IPS DF 4.7 (cell line): Measurements from ENCODE around the gene FHOD3.
"Not testable (repeated sequence)": the region's sequence is repeated elsewhere in the genome, so short reads cannot be mapped to it uniquely, and the experiment has no call there.

Experiments
- DNase-seq: peaks from one replicate; pipeline ENCODE4 v3.0.0-alpha.2; 2013; ENCODE audit warnings: low spot score; ENCODE audit errors: extremely low read depth

Gene FHOD3

DNA sequence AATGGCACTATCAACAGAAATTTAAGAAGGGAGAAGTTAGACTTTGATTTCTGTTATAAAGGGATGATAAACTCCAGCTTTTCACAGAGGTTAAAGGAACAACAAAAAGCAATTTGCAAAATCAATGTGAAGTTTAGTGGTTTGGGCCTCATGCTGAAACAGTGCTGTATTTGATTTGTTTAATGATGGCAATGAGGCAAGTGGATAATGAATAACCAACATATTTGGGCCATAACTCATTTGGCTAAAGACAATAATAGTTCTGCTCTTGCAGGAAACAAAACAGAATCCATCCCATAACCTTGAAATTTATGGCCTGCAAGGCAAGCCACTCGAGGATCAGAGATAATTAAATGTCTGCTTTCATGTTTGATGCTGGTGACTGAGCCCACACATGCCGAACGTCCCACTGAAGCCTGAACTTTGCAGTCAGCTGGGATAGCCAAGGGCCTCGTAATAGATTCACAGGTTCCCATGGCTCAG lies 474.8 kb downstream of the FHOD3 start:
- no peak for DNase-seq

DNA sequence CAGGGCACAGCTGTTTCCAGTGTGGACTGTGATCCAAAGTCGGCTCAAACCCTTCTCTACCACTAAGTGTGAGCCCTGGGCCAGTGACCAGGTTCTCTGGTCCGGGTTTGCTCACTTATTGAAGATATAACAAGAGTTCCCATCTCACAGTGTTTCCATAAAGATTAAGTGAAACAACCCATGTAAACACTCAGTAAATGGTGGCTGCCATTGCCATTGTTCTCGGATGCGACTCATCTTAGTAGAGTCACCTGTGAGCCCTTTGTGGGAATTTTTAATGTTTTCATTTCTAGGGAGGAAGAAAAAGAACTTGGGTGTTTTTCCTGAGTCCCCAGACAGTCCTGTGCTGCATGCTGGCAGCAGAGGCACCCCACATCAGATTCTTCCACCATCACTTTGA lies 477.9 kb downstream of the FHOD3 start:
- DNase-seq: no peak

DNA sequence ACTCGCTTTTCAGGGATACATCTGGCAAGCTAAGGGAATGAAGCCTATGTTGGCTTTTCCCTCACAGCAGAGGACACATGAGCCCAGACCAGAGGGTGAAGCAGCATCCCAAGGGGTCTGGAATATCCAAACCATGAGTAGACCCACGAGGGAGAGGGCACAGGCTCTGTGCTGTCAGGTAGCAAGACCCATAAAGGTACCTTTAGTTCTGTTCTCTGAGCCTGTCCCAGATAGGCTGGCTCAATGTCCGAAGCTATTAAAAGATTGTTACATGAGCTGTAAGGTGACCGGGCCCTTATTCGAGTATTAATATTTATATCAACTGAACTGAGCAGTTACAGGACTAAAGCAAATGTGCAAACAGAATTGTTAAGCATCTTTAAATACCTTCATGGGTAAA lies 479.1 kb downstream of the FHOD3 start:
- no peak for DNase-seq

DNA sequence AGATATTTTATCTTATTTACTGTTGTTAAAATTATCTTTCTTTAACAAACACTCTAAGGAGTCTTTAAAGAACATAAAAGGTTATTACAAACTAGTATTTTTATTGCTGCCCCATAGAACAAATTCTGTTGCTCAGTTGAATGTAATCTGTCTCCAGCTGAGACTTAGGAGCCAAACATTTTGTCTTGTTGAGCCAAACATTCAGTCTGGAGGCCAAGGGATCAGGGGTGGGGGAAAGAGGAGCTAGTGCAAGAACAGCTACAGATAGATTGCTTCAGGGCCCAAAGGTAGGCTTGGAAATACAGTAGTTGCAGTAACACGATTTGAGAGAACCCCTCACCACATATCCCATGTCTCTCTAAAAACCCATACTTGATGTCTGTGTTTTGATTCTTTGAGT lies 480.1 kb downstream of the FHOD3 start:
- DNase-seq: no peak

DNA sequence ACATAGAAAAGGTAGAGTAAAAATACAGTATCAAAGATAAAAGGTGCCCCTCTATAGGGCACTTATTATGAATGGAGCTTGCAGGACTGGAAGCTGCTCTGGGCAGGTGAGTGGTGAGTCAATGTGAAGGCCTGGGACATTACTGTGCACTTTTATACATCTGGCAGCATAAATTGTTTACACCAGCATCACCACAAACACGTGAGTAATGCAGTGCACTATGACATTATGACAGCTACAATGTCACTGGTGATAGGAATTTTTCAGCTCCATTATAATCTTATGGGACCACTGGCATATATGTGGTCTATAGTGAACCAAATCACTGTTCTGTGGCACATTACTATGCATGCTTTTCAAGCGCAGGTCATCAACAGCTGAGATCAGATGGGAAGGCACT lies 483.2 kb downstream of the FHOD3 start:
- DNase-seq: no peak

DNA sequence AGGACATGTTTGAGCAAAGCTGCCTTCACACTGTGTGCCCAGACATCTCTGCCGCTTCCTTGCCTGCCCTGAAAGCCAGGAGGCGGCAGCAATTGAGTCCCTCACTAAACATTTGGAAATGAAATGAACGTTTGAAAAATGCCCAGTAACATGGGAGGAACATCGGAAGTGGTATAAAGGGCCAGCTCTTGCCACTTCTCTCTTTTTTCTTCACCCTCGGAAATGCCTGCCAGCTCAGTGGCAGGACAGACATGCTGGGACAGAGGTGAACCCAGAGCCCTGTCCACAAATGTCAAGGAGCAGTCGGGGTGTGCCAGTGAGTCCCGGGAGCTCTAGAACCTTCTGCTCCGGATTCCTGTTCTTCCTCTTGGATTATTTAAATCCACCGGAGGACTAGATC lies 485.2 kb downstream of the FHOD3 start:
- no peak for DNase-seq

DNA sequence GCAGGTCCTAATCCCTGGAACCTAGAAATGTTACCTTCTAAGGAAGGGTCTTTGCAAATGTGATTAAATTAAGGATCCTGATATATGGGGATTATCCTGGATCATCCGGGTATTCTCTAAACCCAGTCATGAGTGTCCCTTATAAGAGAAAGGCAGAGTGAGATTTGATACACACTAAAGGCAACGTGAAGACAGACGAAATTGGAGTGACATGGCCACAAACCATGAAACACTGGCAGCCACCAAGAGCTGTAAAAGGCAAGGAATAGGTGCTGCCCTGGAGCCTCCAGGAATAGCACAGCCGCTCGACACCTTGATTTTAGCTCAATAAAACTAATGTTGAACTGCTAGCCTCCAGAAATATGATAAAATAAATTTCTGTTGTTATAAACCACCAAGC lies 486.3 kb downstream of the FHOD3 start:
- no peak for DNase-seq

DNA sequence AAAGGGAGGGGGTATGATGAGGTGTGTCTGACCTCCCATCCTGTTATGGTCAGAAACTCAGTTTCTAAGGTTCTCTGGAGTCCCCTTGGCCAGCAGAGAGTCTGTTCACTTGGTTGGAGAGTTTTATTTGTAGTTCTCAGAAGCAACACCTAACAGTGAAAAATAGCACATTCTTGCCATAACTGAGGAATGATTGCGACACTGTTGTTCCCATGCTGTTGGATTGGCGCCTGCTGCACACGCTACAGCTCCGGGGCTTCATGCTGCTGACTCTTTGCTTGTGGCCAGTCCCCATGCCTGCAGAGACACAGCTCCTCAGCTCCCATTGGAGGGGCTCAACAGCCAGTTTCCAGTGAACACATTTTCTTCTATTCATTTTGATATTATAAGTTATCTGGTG lies 489.2 kb downstream of the FHOD3 start:
- DNase-seq: no peak

DNA sequence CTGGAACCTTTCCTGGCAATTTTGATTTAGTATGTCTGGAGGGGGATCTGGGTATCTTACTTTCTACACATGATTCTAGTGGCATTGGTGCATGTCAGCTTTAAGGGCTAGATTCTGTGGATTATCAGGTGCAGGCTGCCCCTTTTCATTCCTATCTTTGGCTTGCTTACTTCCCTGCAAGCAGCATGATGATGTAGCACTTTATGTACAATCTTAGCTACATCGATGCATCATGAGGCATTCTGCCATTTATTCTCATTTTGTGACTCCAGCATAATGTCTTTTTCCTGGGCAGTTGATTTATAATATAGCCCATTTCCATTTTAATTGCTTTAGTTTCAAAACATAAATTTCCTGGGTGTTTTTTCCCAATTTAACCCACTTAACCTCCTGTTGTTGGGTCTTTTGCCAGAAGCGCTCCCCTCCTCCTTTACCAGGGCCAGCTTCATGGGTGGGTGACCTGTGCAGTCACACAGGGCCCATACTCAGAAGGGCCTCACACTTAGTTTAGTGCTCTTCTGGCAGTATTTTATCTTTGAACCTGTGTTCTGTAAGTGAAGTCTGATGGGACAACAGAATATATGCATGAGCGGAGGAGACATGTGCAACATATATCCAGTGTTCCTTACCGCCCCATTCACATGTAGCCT lies 495.2 kb downstream of the FHOD3 start:
- no peak for DNase-seq

DNA sequence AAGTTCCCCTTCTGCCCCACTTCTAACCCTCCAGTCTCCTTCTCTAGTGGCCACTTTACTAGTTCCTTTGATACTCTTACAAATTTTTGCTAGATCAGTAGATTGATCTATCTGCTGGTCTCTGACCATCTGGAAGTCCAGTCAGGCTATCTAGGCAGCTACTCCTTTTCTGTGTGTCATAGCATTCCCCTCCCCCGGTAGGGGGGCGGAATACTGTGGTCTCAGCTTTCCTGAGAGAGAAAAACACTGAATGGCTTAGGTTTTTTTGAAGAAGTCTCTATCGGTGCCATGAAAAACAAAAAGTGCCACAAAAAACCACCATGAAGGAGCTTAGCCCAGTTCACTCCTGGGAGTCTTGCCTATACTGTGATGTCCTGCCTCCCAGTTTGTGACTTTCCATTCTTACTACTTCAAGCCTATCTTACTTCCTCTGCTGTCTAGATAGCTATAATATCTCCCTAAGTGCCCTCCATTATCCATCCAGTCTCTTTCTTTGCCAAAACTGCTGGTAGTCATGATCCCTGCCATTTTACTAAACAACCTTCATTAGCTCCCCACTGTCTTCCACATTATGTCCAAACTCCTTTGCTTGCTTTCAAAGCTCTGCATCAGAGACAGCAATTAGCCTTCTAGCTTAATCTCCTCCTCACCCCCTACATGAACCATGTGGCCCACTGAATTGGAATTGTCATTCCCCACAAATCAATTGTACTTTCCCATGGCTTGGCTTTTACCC lies 501.4 kb downstream of the FHOD3 start:
- DNase-seq: no peak

DNA sequence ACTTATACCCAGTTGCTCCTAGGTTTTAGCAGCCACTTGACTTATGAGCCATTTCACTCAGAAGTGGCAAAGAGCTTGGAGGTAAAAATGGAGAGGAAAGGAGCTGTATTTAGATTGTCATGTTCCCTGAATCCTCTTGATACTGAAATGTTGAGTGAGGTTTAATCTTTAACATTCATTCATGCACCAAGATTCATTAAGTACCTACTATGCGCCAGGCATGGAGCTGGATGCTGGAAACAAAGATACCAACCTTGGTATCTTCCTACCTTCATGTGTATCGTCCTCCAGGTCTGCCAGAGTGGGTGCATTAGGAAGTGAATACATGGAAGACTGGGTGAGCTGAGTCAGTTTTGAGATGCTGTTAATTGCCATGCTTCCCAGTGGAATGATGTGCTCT lies 507.6 kb downstream of the FHOD3 start:
- DNase-seq: no peak

DNA sequence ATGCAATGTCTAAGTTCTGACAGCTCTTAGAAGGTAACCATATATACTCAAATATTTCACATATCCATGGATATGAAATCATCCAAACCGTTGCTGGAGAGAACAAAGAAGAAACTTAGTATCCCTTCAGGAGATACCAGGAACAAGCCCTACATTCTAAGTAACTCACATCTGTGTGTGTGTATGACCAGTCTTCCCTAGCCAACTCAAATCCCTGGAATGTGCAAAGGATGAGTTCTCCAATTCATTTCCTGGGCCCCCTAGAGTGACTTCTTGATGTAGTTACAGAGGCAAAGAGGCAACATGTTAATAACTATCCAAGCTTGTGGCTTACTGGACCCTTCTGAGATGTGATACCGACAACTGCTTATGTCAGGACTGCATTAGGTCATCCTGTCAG lies 511.2 kb downstream of the FHOD3 start:
- no peak for DNase-seq

DNA sequence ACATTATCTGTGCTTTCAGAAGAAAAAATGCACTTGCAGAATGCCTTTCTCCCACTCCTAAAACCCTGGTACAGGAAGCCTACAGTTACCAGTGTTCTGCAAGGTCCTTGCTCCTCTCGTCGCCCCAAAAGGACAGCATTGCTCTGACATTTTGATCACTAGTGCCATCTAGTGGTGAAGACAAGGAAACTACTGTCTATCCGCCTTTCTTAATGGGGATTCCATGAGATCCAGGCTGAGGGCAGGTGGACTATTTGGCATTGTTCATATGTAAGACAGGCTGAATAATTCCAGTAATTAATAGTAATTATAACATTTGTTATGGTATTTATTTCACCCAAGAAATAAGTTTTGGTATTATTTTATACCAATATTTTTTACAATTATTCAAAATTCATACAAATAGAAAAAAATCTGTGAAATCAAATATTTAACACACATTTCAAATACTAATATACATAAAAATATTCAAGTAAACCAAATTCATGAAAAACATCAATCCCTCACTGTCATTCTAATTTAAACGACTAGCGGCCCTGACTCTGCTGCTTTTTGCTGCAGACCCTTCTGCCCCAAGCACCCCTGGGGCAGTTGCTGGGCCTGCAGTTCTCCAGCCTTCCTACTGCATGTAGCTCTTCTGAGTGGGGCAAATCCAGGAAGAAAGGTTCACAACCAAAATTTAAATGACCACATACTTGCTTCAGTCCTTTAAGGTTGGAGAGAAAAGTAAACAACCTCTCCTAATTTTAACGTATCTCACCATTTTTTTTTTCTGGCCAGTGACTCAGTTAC lies 512.3 kb downstream of the FHOD3 start:
- no peak for DNase-seq

DNA sequence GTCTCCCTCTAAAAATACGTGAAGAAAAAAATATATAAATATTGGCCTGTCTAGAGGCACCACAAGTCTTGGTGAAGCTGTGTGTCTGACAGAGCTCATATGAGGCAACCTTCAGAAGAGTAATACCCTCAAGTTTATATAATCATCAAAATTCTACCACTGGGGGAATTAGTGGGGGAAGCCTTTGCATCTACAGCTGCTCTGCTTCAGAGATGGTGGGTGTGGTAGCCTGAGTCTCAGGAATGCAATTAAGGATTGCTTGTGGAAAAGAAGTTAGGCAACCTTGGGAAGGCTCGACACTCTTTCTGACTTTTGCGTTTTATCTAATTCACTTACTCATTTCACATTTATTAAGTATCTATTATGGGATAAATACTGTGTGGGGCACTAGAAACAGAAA lies 513.9 kb downstream of the FHOD3 start:
- DNase-seq: no peak

DNA sequence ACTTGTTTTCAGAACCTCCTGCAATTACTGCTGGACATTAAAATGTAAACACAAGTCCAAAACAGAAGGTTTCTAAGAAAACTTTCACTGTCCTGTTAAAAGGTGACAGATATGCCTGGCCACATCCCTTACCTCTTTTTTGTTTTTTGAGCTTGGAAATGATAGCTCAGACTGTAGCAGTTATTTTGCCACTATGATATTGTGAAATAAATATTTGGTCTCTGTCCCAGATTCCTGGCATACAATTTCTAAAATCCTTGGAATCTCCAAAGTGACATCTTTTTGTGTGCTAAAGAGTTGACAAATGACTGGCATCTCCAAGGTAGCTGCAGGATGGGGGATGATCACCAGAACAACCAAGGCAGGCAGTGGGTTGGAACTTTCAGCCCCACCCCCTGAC lies 514.4 kb downstream of the FHOD3 start:
- no peak for DNase-seq

DNA sequence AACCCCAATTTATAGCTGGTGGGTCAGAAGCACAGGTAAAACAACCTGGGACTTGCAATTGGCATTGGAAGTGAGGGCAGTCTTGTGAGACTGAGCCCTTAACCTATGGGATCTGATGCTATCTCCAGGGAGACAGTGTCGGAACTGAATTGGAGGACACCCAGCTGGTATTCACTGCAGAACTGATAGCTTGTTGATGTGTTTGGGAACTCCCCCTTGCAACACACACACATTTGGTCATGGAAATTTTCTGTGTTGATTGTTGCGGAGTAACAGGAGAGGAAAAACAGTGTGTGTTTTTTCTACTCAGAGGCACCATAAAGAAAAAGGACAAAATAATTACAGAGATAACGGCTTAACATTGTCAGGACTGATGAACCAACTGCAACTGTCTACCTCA lies 515.2 kb downstream of the FHOD3 start:
- no peak for DNase-seq

DNA sequence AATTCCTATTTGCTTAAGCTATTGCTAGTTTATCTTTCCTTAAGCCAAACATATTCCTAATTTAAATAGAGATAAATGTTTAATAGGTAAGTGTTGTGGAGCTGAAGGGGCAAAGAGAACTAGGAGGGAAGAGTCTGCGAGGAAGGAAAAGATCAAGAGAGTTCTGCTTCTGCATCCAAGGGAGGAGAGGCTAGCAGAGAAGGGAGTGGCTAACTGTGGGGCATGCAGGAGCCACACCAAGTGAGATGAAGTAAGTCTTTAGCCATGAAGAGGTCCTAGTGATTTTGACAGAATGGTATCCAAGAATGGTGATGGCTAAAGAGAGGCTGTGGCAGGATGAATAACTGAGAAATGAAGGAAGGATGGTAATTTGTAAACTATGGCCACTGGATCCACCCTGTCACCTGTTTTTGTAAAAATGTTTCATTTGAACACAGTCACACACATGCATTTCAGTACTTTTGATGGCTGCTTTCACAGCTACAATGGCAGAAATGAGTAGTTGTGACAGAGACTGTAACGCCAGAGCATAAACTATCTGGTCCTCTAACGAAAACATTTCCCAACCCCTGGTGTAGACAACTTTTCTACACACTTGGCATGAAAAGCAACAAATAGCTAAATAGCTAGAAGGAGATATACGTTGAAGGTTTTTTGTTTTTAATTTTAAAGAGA lies 515.7 kb downstream of the FHOD3 start:
- no peak for DNase-seq

DNA sequence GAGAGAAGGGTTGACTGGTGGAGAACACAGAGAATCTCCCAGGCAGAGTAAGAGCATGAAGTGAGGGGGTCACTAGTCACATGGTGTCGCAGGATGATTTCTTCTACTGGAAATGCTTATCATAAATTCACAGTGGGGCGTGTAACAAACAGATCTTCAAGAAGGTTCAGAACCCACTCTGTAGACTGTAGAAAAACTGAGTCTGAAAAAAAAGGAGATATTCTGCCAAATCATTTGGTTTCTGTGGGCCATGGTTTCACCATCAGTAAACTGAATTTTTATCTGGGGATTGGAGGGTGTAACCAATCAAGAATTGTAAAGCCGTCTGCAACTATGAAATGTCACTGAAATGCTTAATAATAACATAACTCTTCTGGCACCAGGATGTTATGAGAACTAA lies 516.3 kb downstream of the FHOD3 start:
- no peak for DNase-seq

DNA sequence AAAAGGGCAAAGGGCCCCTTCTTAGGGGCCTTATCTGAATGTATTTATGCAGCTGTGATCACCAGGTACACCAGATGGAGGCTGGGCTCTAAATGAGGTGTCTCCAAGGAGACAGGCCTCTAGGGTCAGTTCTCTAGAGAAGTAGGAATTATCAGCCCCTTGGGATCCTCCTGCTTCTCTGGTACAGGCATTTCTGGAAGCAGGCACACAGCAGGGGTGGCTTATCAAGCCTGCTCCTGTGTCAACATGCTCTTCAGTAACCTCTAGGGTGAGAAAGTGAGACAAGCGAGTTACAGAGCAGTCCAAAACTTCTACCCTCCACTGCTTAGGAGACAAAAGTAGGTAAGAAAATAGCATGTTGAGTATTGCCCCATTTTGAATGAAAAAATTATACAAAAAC lies 517.5 kb downstream of the FHOD3 start:
- no peak for DNase-seq

DNA sequence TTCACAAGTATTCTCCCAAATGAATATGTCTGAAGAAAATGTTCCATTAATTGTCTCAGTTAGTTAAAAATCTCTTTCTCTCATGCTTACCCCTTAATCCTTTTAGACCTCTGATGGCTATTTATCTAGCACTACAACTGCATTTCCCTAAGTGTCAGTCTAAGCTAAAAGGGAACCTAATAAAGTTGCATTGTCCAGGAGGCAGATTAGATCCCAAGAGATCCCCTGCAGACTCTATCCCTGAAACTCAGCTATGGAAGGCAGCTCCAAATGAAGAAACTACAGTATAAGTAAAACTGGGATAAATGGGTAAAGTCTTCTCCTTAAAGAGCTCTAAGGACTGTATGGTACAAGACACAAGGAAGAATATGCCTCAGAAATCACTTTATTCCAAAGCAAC lies 518.6 kb downstream of the FHOD3 start:
- DNase-seq: not testable (repeated sequence)

DNA sequence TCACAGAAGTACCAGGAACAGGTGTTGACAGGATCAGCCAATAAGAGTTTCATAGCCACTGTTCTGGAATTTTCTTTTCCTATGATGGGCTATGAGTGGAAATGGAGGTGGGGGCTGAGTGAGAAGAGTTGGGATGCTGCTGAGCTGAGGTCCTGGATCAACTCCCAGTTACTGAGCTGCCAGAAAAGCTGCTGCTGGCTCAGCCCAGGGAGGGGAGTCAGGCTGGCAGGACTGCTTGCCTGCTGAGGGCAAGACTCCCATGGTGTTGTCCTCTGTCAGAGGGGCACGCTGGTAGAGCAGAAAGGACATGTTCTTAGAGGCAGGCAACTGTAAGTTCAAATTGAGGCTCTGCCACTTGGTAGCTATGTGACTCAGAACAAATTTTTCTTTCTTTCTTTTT lies 519.5 kb downstream of the FHOD3 start:
- no peak for DNase-seq

DNA sequence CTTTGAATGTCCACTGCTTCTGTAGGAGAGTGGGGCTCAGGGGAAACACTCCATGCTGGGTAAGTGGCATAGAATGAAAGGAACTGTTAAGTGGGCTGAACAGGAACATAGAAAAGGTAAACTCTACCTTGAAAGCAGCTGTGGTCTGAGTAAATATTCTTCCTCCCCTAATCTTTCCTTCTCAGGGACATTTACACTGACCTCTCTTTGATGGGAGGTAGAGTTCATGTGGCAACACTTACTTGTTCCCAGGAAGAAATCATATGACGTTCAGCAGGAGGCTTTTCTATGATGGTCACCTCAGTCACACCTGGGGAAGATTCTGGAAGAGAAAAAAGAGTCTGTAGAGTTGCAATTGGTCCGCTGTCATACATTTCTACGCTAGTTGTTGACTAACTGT lies 521.1 kb downstream of the FHOD3 start:
- DNase-seq: no peak
